Measurements from ENCODE around the gene CDC26. TPM values are rescaled to one million over a fixed set of nuclear protein-coding genes. Genes with fewer than 3 reads are reported as not detected.

Gene CDC26
- total and polyA plus RNA-seq, 8 donors = 27.8 to 37.2 (median 32.7) TPM

- no peak for ATAC-seq
- intact Hi-C loops (cut with DNase I) = no loop called here
- Histone ChIP-seq H3K4me3 (no peak overlapping the region), H3K9me3 (no peaks in the 10 kb centered on the region), H3K27ac (no peak overlapping the region), H3K36me3 (peaks cover 0 to 53% of the 10 kb centered on the region in 2 donors), H3K4me1 (no peaks in the 10 kb centered on the region), H3K27me3 (no peaks in the 10 kb centered on the region)
- DNase-seq = no peak
- no peak for TF ChIP-seq CTCF (IDR thresholded peaks at IDR 0.05)
These were observed 18.0 kb upstream of the CDC26 start for GRCh38 chr9:113293285-113293878.

- ATAC-seq (no peak), DNase-seq (no peak)
- H3K27ac ChIP-seq = no peak overlapping the region
- no peak for TF ChIP-seq CTCF (IDR thresholded peaks at IDR 0.05)
- H3K4me1 ChIP-seq = no peaks in the 10 kb centered on the region
- H3K4me3 ChIP-seq = no peak overlapping the region
- H3K27me3 ChIP-seq = no peaks in the 10 kb centered on the region
- H3K36me3 ChIP-seq = peaks cover 4 to 85% of the 10 kb centered on the region in 2 donors
- H3K9me3 ChIP-seq = no peaks in the 10 kb centered on the region
- intact Hi-C loops (cut with DNase I) = no loop called here
These were observed 14.8 kb upstream of the CDC26 start for GRCh38 chr9:113290052-113290607.

- H3K9me3 ChIP-seq = no peaks in the 10 kb centered on the region
- H3K36me3 ChIP-seq = peaks cover 10 to 96% of the 10 kb centered on the region in 2 donors
- H3K4me3 ChIP-seq = no peak overlapping the region
- no peak for TF ChIP-seq CTCF (IDR thresholded peaks at IDR 0.05)
- H3K27ac ChIP-seq = no peak overlapping the region
- no peaks in the 10 kb centered on the region for H3K4me1 ChIP-seq
- H3K27me3 ChIP-seq = no peaks in the 10 kb centered on the region
- intact Hi-C loops (cut with DNase I) = no loop called here
- DNase-seq (no peak), ATAC-seq (no peak)
These were observed 13.7 kb upstream of the CDC26 start for GRCh38 chr9:113289091-113289490.

GRCh38 chr9:113281356-113281755 lies 6.0 kb upstream of the CDC26 start:
- no peak overlapping the region for H3K27ac ChIP-seq
- no peaks in the 10 kb centered on the region for H3K27me3 ChIP-seq
- H3K4me1 ChIP-seq = peaks cover 1 to 14% of the 10 kb centered on the region in 2 donors
- intact Hi-C loops (cut with DNase I) = no loop called here
- ATAC-seq (no peak), DNase-seq (no peak)
- no peak overlapping the region for H3K4me3 ChIP-seq
- peaks cover 10 to 96% of the 10 kb centered on the region in 2 donors for H3K36me3 ChIP-seq
- H3K9me3 ChIP-seq = no peaks in the 10 kb centered on the region
- no peak for TF ChIP-seq CTCF (IDR thresholded peaks at IDR 0.05)

GRCh38 chr9:113278840-113279239 lies 3.5 kb upstream of the CDC26 start:
- ATAC-seq (no peak), DNase-seq (no peak)
- peaks cover 4 to 70% of the 10 kb centered on the region in 2 donors for H3K36me3 ChIP-seq
- H3K27ac ChIP-seq = no peak overlapping the region
- no peaks in the 10 kb centered on the region for H3K9me3 ChIP-seq
- intact Hi-C loops (cut with DNase I) = no loop called here
- no peak for TF ChIP-seq CTCF (IDR thresholded peaks at IDR 0.05)
- H3K4me1 ChIP-seq = peaks cover 5 to 28% of the 10 kb centered on the region in 2 donors
- no peak overlapping the region for H3K4me3 ChIP-seq
- no peaks in the 10 kb centered on the region for H3K27me3 ChIP-seq

All from left lung (tissue), 10 donors.